Lower leg skin (tissue), 3 donors: Measurements from ENCODE around the gene SLC25A24.

Source experiments
- POLR2A ChIP-seq, 2 donors: fragments of 450-650 bp; IDR thresholded peaks; one replicate each; pipeline ENCODE4 v1.6.1; 2016 to 2017; ENCODE audit warnings: antibody characterized with exemption in 2 of 2, mild to moderate bottlenecking in 1 of 2, moderate library complexity in 1 of 2
- TF ChIP-seq, protein P1 (sequence below), 3 donors: fragments of 450-650 bp; IDR thresholded peaks; one replicate each; pipeline ENCODE4 v1.5.1; 2016; ENCODE audit warnings: antibody characterized with exemption in 3 of 3, mild to moderate bottlenecking in 3 of 3, moderate library complexity in 2 of 3

DNA sequence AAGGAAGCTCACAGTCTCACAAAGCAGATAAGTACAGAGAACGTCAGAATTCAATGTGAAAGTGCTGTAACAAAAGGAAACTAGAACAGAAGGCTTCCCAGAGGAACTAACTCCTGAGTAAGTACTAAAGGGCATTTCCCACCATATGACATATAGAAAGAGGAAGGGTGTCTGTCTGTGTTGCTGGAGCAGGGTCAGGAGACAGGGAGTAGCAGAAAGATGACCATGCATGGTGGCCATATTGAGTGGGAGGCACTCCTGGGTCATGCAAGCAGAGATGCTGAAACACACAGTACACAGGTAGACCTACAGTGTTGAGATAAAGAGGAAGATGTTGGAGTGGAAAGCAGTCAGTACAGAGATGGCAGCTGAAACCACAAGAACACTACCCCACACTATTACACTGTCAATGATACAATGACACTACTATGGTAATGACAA, 47.3 kb downstream of the SLC25A24 start:
- TF ChIP-seq, protein P1, sequence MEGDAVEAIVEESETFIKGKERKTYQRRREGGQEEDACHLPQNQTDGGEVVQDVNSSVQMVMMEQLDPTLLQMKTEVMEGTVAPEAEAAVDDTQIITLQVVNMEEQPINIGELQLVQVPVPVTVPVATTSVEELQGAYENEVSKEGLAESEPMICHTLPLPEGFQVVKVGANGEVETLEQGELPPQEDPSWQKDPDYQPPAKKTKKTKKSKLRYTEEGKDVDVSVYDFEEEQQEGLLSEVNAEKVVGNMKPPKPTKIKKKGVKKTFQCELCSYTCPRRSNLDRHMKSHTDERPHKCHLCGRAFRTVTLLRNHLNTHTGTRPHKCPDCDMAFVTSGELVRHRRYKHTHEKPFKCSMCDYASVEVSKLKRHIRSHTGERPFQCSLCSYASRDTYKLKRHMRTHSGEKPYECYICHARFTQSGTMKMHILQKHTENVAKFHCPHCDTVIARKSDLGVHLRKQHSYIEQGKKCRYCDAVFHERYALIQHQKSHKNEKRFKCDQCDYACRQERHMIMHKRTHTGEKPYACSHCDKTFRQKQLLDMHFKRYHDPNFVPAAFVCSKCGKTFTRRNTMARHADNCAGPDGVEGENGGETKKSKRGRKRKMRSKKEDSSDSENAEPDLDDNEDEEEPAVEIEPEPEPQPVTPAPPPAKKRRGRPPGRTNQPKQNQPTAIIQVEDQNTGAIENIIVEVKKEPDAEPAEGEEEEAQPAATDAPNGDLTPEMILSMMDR (IDR thresholded peaks at IDR 0.05), result no peak
- no peak for TF ChIP-seq POLR2A (IDR thresholded peaks at IDR 0.05)
